Measurements from ENCODE around the gene ABCA1.
"Not testable (repeated sequence)": the region's sequence is repeated elsewhere in the genome, so short reads cannot be mapped to it uniquely, and the experiment has no call there.

ABCA1 gene

GRCh38 chr9:104787306-104788015, 140.5 kb downstream of the ABCA1 start:
- no peak for DNase-seq

GRCh38 chr9:104786293-104786692, 141.7 kb downstream of the ABCA1 start:
- no peak for DNase-seq

GRCh38 chr9:104784098-104784497, 143.9 kb downstream of the ABCA1 start:
- DNase-seq, result no peak

- no peak for DNase-seq
Measured at GRCh38 chr9:104783588-104783987, 144.4 kb downstream of the ABCA1 start.

- no peak for DNase-seq
Measured at GRCh38 chr9:104780796-104781395, 147.1 kb downstream of the ABCA1 start.

- DNase-seq, result no peak
Measured at GRCh38 chr9:104779946-104780535, 147.9 kb downstream of the ABCA1 start.

GRCh38 chr9:104779334-104779733, 148.6 kb downstream of the ABCA1 start:
- no peak for DNase-seq

- DNase-seq, result no peak
Measured at GRCh38 chr9:104778802-104779201, 149.2 kb downstream of the ABCA1 start.

- DNase-seq, result no peak
Measured at GRCh38 chr9:104776797-104777196, 151.2 kb downstream of the ABCA1 start.

GRCh38 chr9:104775976-104776375, 152.0 kb downstream of the ABCA1 start:
- DNase-seq, result no peak

- no peak for DNase-seq
Measured at GRCh38 chr9:104775574-104775936, 152.4 kb downstream of the ABCA1 start.

GRCh38 chr9:104774831-104775573, 153.0 kb downstream of the ABCA1 start:
- DNase-seq, result no peak

- DNase-seq, result no peak
Measured at GRCh38 chr9:104774132-104774531, 153.8 kb downstream of the ABCA1 start.

GRCh38 chr9:104772714-104773510, 155.0 kb downstream of the ABCA1 start:
- DNase-seq, result no peak

- no peak for DNase-seq
Measured at GRCh38 chr9:104769655-104770054, 158.3 kb downstream of the ABCA1 start.

- not testable (repeated sequence) for DNase-seq
Measured at GRCh38 chr9:104769029-104769428, 158.9 kb downstream of the ABCA1 start.

GRCh38 chr9:104767507-104767906, 160.4 kb downstream of the ABCA1 start:
- no peak for DNase-seq

- DNase-seq, result no peak
Measured at GRCh38 chr9:104766025-104766424, 161.9 kb downstream of the ABCA1 start.

GRCh38 chr9:104765138-104765537, 162.8 kb downstream of the ABCA1 start:
- DNase-seq, result no peak

GRCh38 chr9:104758974-104759373, 169.0 kb downstream of the ABCA1 start:
- DNase-seq, result peak; percentile 38

- no peak for DNase-seq
Measured at GRCh38 chr9:104750185-104750767, 177.7 kb downstream of the ABCA1 start.

- DNase-seq, result peak; percentile 3
Measured at GRCh38 chr9:104748359-104749031, 179.5 kb downstream of the ABCA1 start.
